Liver (tissue), 9 donors: ENCODE measurements around the gene NR3C1. TPM values are rescaled to one million over a fixed set of nuclear protein-coding genes. Genes with fewer than 3 reads are reported as not detected.

ENCODE experiments used
- DNase-seq: peaks from one replicate; pipeline ENCODE4 v3.0.0-alpha.2; 2017; ENCODE audit warnings: low spot score
- H3K27ac ChIP-seq, 2 donors: one replicate each; pipeline ENCODE4 v1.7.0; 2013; ENCODE audit warnings: inconsistent platforms in 2 of 2, low read length in 2 of 2, control low read depth in 1 of 2, low read depth in 1 of 2, mild to moderate bottlenecking in 1 of 2
- H3K27me3 ChIP-seq, 4 donors: one replicate each; pipeline versions ENCODE4 v1.6.1 to v1.7.0; 2013; ENCODE audit warnings: low read length in 3 of 4, inconsistent platforms in 1 of 4, mild to moderate bottlenecking in 1 of 4, moderate library complexity in 1 of 4; ENCODE audit not compliant: control insufficient read depth in 4 of 4, insufficient read depth in 4 of 4
- H3K36me3 ChIP-seq, 4 donors: one replicate each; pipeline versions ENCODE4 v1.6.1 to v1.7.0; 2013; ENCODE audit warnings: low read length in 3 of 4, mild to moderate bottlenecking in 3 of 4, low read depth in 1 of 4, moderate library complexity in 1 of 4; ENCODE audit not compliant: control insufficient read depth in 4 of 4, insufficient read depth in 3 of 4
- H3K4me1 ChIP-seq, 4 donors: one replicate each; pipeline versions ENCODE4 v1.6.1 to v1.7.0; 2013; ENCODE audit warnings: low read length in 3 of 4, mild to moderate bottlenecking in 3 of 4, moderate library complexity in 1 of 4; ENCODE audit not compliant: control insufficient read depth in 4 of 4, insufficient read depth in 4 of 4
- H3K4me3 ChIP-seq, 3 donors: one replicate each; pipeline versions ENCODE4 v1.6.1 to v1.7.0; 2013; ENCODE audit warnings: low read length in 3 of 3, control low read depth in 1 of 3, low read depth in 1 of 3, mild to moderate bottlenecking in 1 of 3
- H3K9ac ChIP-seq, 2 donors: one replicate each; pipeline ENCODE4 v1.7.0; 2013; ENCODE audit warnings: low read length in 2 of 2, mild to moderate bottlenecking in 2 of 2, moderate library complexity in 2 of 2, control low read depth in 1 of 2, low read depth in 1 of 2
- H3K9me3 ChIP-seq, 4 donors: one replicate each; pipeline versions ENCODE4 v1.6.1 to v1.7.0; 2013; ENCODE audit warnings: low read length in 3 of 4; ENCODE audit not compliant: control insufficient read depth in 4 of 4
- ATF3 ChIP-seq: IDR thresholded peaks from 2 replicates; pipeline ENCODE4 v1.6.1; 2016; ENCODE audit warnings: antibody characterized with exemption
- CTCF ChIP-seq: fragments of 150-350 bp; IDR thresholded peaks from 2 replicates; pipeline ENCODE4 v1.5.1; 2017; ENCODE audit warnings: improper control_type of control experiment, low read depth, low read length; ENCODE audit not compliant: missing input control
- EGR1 ChIP-seq, 2 donors: IDR thresholded peaks; 2 replicates each; pipeline ENCODE4 v1.6.1; 2016 to 2018; ENCODE audit warnings: antibody characterized with exemption in 2 of 2, low read depth in 2 of 2
- FOXA1 ChIP-seq: IDR thresholded peaks from 2 replicates; pipeline ENCODE4 v1.6.1; 2016; ENCODE audit warnings: antibody characterized with exemption
- FOXA2 ChIP-seq: IDR thresholded peaks from 2 replicates; pipeline ENCODE4 v1.6.1; 2016; ENCODE audit warnings: antibody characterized with exemption
- GABPA ChIP-seq, 2 donors: IDR thresholded peaks in 1 of 2; conservative IDR thresholded peaks in 1 of 2; 2 replicates each; pipeline ENCODE4 v1.6.1; 2016; ENCODE audit warnings: antibody characterized with exemption in 2 of 2, mild to moderate bottlenecking in 1 of 2, moderate library complexity in 1 of 2
- HNF4A ChIP-seq, 2 donors: conservative IDR thresholded peaks; 2 replicates each; pipeline ENCODE4 v1.6.1; 2016; ENCODE audit warnings: antibody characterized with exemption in 2 of 2, mild to moderate bottlenecking in 2 of 2
- HNF4G ChIP-seq: IDR thresholded peaks from 2 replicates; pipeline ENCODE4 v1.6.1; 2016; ENCODE audit warnings: antibody characterized with exemption
- NR2F2 ChIP-seq: IDR thresholded peaks from 2 replicates; pipeline ENCODE4 v1.6.1; 2016; ENCODE audit warnings: antibody characterized with exemption
- RAD21 ChIP-seq, 2 donors: IDR thresholded peaks; 2 replicates each; pipeline ENCODE4 v1.6.1; 2016; ENCODE audit warnings: antibody characterized with exemption in 2 of 2, mild to moderate bottlenecking in 2 of 2
- REST ChIP-seq: IDR thresholded peaks from 2 replicates; pipeline ENCODE4 v1.6.1; 2016; ENCODE audit warnings: antibody characterized with exemption, mild to moderate bottlenecking
- RXRA ChIP-seq, 2 donors: IDR thresholded peaks; 2 replicates each; pipeline ENCODE4 v1.6.1; 2017 to 2018; ENCODE audit warnings: antibody characterized with exemption in 2 of 2, mild to moderate bottlenecking in 1 of 2
- SP1 ChIP-seq: IDR thresholded peaks from 2 replicates; pipeline ENCODE4 v1.6.1; 2018; ENCODE audit warnings: antibody characterized with exemption, mild to moderate bottlenecking
- YY1 ChIP-seq: IDR thresholded peaks from 2 replicates; pipeline ENCODE4 v1.6.1; 2016; ENCODE audit warnings: antibody characterized with exemption, mild to moderate bottlenecking
- WGBS: extraction: QIAGEN DNeasy Blood & Tissue Kit; methylation state at CpG from one replicate; pipeline ENCODE4 v1.1.7; 2013; 5-methylcytosine and 5-hydroxymethylcytosine counted together
- polyA plus RNA-seq, 2 donors: library from polyadenylated mRNA; stranded (reverse) in 1 of 2; unstranded in 1 of 2; fragments of 200-250 nt in 1 of 2; fragments of >200 nt in 1 of 2; fragmentation: Nextera tagmentation in 1 of 2; extraction: Ambion mirVana in 1 of 2; gene quantifications; one replicate each; pipeline versions ENCODE4 v1.2.1 to v1.2.3, GENCODE V29; 2013 to 2015
- total RNA-seq, 2 donors: library from RNA; depleted of rRNA; stranded (reverse); fragments of >200 nt; gene quantifications; one replicate each; pipeline ENCODE4 v1.2.3, GENCODE V29; 2014
- TF ChIP-seq, protein P1 (sequence below): IDR thresholded peaks from 2 replicates; pipeline ENCODE4 v1.6.1; 2016; ENCODE audit warnings: antibody characterized with exemption
- donor health status: healthy.
- donor health status: healthy.
- donor health status: healthy.
- donor health status: healthy.
- donor health status: healthy.

NR3C1 gene
- total and polyA plus RNA-seq, 4 donors = 24.5 to 36.4 (median 29.0) TPM

GRCh38 chr5:143428738-143429420 lies 25.4 kb upstream of the NR3C1 start (continued):
- TF ChIP-seq FOXA1 (no peak), FOXA2 (no peak), REST (no peak), NR2F2 (no peak)

DNA sequence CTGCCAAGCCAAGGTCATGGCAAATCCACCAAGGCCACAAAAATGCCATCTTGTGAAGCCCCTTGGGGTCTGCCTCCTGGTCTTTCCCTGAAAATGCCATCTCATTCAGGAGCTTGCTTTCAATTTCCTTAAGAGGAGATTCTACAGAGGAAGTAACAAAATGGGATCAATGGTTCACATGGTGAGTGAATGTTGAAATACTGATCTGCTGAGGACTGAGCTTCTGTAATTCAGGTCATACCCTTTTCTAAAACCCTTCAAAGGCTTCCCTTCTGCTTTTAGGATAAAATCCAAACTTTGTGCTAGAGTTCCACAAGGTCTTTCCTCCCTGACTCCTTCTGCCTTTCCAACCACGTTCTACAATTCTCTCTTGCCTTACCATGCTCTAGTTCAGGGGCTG lies 24.7 kb upstream of the NR3C1 start:
- Histone ChIP-seq H3K9me3 (no peaks in the 10 kb centered on the region), H3K36me3 (peaks cover 0 to 3% (median 0%) of the 10 kb centered on the region in 4 donors), H3K27me3 (no peaks in the 10 kb centered on the region), H3K4me1 (peaks cover 0 to 28% (median 18%) of the 10 kb centered on the region in 4 donors), H3K4me3 (no peak overlapping the region), H3K27ac (peak overlapping the region; percentile 1 to 45), H3K9ac (no peak overlapping the region)
- TF ChIP-seq, protein P1, sequence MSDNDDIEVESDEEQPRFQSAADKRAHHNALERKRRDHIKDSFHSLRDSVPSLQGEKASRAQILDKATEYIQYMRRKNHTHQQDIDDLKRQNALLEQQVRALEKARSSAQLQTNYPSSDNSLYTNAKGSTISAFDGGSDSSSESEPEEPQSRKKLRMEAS = peak; percentile 23
- TF ChIP-seq REST (no peak), EGR1 (IDR thresholded peaks at IDR 0.05; ENCODE audit: low read depth in 2 of 2) (no peak), RXRA (IDR thresholded peaks at IDR 0.05) (peak in 1 of 2 donors; percentile 18), HNF4A (conservative IDR thresholded peaks at IDR 0.05) (peak in 1 of 2 donors; percentile 27)
- 71% methylated on average over 1 of the region's 1 CpG for WGBS
- no peak for DNase-seq

DNA sequence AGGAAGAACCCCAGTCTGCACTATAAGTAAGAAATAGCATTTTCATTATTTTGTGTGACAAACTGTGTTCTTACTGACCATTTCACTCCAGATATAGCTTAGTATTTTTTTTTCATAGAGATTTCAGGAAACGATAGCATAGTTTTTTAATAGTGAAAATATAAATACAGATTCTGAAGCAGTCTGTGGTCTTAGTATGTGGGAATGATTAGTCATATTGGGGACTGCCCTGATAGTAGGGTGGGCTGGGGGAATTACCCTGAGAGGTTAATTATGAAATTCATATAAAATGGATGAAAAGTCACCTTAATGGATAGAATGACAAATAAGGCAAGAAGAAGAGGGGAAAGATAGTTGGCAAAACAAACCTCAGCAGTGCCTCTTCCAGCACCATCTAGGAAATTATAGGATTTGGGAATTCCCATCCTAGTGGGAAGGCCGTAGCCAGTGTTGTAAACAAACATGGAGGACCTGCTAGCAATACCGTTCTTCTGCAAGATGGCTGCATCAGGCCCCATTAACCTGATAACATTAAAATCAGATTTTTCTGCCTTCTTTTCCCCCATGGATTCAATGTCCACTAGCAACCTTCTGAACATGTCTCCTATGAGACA lies 23.7 kb upstream of the NR3C1 start:
- no peak overlapping the region for H3K27ac ChIP-seq
- no peak overlapping the region for H3K4me3 ChIP-seq
- peaks cover 0 to 3% (median 0%) of the 10 kb centered on the region in 4 donors for H3K36me3 ChIP-seq
- H3K27me3 ChIP-seq = no peaks in the 10 kb centered on the region
- no peaks in the 10 kb centered on the region for H3K9me3 ChIP-seq
- no peak overlapping the region for H3K9ac ChIP-seq
- WGBS = 97% methylated on average over 3 of the region's 3 CpGs
- DNase-seq = no peak
- peaks cover 0 to 25% (median 16%) of the 10 kb centered on the region in 4 donors for H3K4me1 ChIP-seq
- TF ChIP-seq YY1 (no peak), ATF3 (no peak), FOXA1 (no peak), GABPA (IDR thresholded peaks at IDR 0.05 in 1 of 2, conservative IDR thresholded peaks at IDR 0.05 in 1 of 2) (no peak), EGR1 (IDR thresholded peaks at IDR 0.05; ENCODE audit: low read depth in 2 of 2) (no peak), RAD21 (IDR thresholded peaks at IDR 0.05) (no peak), SP1 (no peak), CTCF (no peak), REST (no peak), RXRA (IDR thresholded peaks at IDR 0.05) (no peak), HNF4G (no peak)
